Smooth muscle cell (in vitro differentiated cells): ENCODE data around the gene KHDRBS2. TPM values are rescaled to one million over a fixed set of nuclear protein-coding genes. Genes with fewer than 3 reads are reported as not detected.
"Not testable (repeated sequence)": the region's sequence is repeated elsewhere in the genome, so short reads cannot be mapped to it uniquely, and the experiment has no call there.

Experiments
- DNase-seq: peaks from one replicate; lab custom pipeline; 2025; ENCODE audit not compliant: unreplicated experiment; lab: John Stamatoyannopoulos, UW
- H2AFZ ChIP-seq: fragments of 200-600 bp; sonication (generic); 2 replicates; pipeline ENCODE4 v1.6.0; 2016; ENCODE audit warnings: antibody characterized with exemption, low read depth, mild to moderate bottlenecking
- H3F3A ChIP-seq: fragments of 200-600 bp; sonication (generic); 2 replicates; pipeline ENCODE4 v1.6.0; 2017; ENCODE audit warnings: antibody characterized with exemption, low read depth
- H3K27ac ChIP-seq: fragments of 200-600 bp; sonication (generic); 2 replicates; pipeline ENCODE4 v1.5.1; 2016; ENCODE audit warnings: low read depth, mild to moderate bottlenecking
- H3K27me3 ChIP-seq: fragments of 200-600 bp; sonication (generic); 2 replicates; pipeline ENCODE4 v1.6.1; 2016; ENCODE audit warnings: low read depth, mild to moderate bottlenecking
- H3K36me3 ChIP-seq: fragments of 200-600 bp; sonication (generic); 2 replicates; pipeline ENCODE4 v1.5.1; 2016; ENCODE audit warnings: low read depth
- H3K4me1 ChIP-seq: fragments of 200-600 bp; sonication (generic); 2 replicates; pipeline ENCODE4 v1.5.1; 2016; ENCODE audit warnings: low read depth
- H3K4me2 ChIP-seq: fragments of 200-600 bp; sonication (generic); 2 replicates; pipeline ENCODE4 v1.6.0; 2016; ENCODE audit warnings: mild to moderate bottlenecking
- H3K4me3 ChIP-seq: fragments of 200-600 bp; sonication (generic); 2 replicates; pipeline ENCODE4 v1.5.1; 2016; ENCODE audit warnings: mild to moderate bottlenecking
- H3K79me2 ChIP-seq: fragments of 200-600 bp; sonication (generic); 2 replicates; pipeline ENCODE4 v1.6.0; 2016; ENCODE audit warnings: low read depth, mild to moderate bottlenecking
- H3K9ac ChIP-seq: fragments of 200-600 bp; sonication (generic); 2 replicates; pipeline ENCODE4 v1.6.0; 2016; ENCODE audit warnings: low read depth
- H3K9me3 ChIP-seq: fragments of 200-600 bp; sonication (generic); replicated peaks from 2 replicates; pipeline ENCODE4 v1.5.1; 2016; ENCODE audit warnings: low read depth
- H4K20me1 ChIP-seq: fragments of 200-600 bp; sonication (generic); 2 replicates; pipeline ENCODE4 v1.6.0; 2016; ENCODE audit warnings: low read depth
- WGBS: methylation state at CpG from one replicate; pipeline ENCODE4 v1.1.7; 2016; ENCODE audit warnings: low lambda C conversion rate; 5-methylcytosine and 5-hydroxymethylcytosine counted together
- polyA plus RNA-seq: library from polyadenylated mRNA; unstranded; fragments of >200 nt; fragmentation: Nextera tagmentation; extraction: Ambion mirVana; gene quantifications from 2 replicates; pipeline ENCODE4 v1.2.1, GENCODE V29; 2016
- total RNA-seq: library from RNA; depleted of rRNA; stranded (reverse); fragments of >200 nt; gene quantifications from 2 replicates; pipeline ENCODE4 v1.2.3, GENCODE V29; 2014
- TF ChIP-seq, protein P1 (sequence below): fragments of 200-600 bp; sonication (generic); IDR thresholded peaks from 2 replicates; pipeline ENCODE4 v1.5.1; 2017; ENCODE audit warnings: borderline replicate concordance, mild to moderate bottlenecking, antibody characterized with exemption; ENCODE audit not compliant: insufficient read depth, poor library complexity, severe bottlenecking

KHDRBS2 gene
- total and polyA plus RNA-seq, 2 experiments from 2014 or later, result 0.07 to 0.27 TPM

DNA sequence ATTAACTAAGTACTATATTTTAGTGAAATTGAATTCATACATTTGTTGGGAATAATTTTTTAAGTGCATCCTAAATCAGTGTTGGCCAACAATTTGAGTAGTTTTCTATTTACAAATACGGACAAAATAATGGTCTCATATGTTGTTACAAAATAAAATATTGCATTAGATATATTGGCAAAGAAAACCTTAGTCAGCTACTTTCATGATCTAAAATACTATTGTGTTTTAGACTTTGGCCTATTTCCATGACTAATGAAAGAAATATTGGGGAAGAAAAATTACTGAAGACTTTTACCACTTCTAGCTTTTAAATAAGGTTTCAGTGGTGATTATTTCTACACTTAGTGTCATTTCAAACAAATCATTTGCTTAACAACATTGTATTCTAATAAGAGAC, 498.0 kb downstream of the KHDRBS2 start:
- H2AFZ ChIP-seq, result no peak overlapping the region
- H3K36me3 ChIP-seq, result no peaks in the 10 kb centered on the region
- WGBS, result 98% methylated on average over 1 of the region's 1 CpG

DNA sequence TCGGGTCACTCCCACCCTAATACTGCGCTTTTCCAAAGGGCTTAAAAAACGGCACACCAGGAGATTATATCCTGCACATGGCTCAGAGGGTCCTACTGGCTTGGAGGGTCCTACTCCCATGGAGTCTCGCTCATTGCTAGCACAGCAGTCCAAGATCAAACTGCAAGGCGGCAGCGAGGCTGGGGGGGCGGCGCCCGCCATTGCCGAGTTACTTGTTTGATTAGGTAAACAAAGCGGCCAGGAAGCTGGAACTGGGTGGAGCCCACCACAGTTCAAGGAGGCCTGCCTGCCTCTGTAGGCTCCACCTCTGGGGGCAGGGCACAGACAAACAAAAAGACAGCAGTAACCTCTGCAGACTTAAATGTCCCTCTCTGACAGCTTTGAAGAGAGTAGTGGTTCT, 516.6 kb downstream of the KHDRBS2 start:
- not testable (repeated sequence) for DNase-seq, H3K9ac ChIP-seq, H3K9me3 ChIP-seq, H3K4me1 ChIP-seq, H4K20me1 ChIP-seq, H3K27me3 ChIP-seq, H3K79me2 ChIP-seq, H3F3A ChIP-seq, H3K36me3 ChIP-seq, H3K27ac ChIP-seq, H3K4me3 ChIP-seq, H3K4me2 ChIP-seq, H2AFZ ChIP-seq
- WGBS, result 95% methylated on average over 11 of the region's 11 CpGs

More for the DNA sequence above, 498.0 kb downstream of the KHDRBS2 start:
- H3K9ac ChIP-seq, result no peak overlapping the region
- no peak for DNase-seq
- no peaks in the 10 kb centered on the region for H4K20me1 ChIP-seq
- no peaks in the 10 kb centered on the region for H3K79me2 ChIP-seq
- no peaks in the 10 kb centered on the region for H3K4me1 ChIP-seq
- H3F3A ChIP-seq, result no peaks in the 10 kb centered on the region
- H3K9me3 ChIP-seq, result no peaks in the 10 kb centered on the region
- no peak overlapping the region for H3K27ac ChIP-seq
- TF ChIP-seq, protein P1, sequence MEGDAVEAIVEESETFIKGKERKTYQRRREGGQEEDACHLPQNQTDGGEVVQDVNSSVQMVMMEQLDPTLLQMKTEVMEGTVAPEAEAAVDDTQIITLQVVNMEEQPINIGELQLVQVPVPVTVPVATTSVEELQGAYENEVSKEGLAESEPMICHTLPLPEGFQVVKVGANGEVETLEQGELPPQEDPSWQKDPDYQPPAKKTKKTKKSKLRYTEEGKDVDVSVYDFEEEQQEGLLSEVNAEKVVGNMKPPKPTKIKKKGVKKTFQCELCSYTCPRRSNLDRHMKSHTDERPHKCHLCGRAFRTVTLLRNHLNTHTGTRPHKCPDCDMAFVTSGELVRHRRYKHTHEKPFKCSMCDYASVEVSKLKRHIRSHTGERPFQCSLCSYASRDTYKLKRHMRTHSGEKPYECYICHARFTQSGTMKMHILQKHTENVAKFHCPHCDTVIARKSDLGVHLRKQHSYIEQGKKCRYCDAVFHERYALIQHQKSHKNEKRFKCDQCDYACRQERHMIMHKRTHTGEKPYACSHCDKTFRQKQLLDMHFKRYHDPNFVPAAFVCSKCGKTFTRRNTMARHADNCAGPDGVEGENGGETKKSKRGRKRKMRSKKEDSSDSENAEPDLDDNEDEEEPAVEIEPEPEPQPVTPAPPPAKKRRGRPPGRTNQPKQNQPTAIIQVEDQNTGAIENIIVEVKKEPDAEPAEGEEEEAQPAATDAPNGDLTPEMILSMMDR, result no peak
- H3K27me3 ChIP-seq, result no peaks in the 10 kb centered on the region
- H3K4me2 ChIP-seq, result no peak overlapping the region
- H3K4me3 ChIP-seq, result no peak overlapping the region

DNA sequence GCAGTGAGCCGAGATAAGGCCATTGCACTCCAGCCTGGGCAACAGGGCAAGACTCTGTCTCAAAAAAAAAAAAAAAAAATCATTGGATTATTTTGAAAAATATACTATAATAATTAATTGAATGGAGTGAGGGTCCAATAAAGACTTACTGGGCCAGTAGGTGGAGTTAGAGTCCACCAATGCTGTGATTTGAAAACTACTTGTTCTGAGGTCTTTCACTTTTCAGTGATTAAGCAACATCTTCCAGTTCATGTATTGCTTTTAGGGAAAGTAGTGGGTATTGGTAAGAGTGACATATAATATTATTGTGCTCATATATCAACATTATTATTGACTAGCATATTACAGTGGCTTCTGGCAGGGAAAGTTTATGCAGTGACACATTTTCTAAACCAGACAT, 530.3 kb downstream of the KHDRBS2 start:
- Histone ChIP-seq H3K36me3 (no peaks in the 10 kb centered on the region), H3K4me2 (no peak overlapping the region), H3K27ac (no peak overlapping the region), H2AFZ (no peak overlapping the region), H3K79me2 (no peaks in the 10 kb centered on the region), H3K9me3 (no peaks in the 10 kb centered on the region), H4K20me1 (no peaks in the 10 kb centered on the region), H3K9ac (no peak overlapping the region), H3F3A (no peaks in the 10 kb centered on the region), H3K4me3 (no peak overlapping the region), H3K4me1 (peaks cover 7% of the 10 kb centered on the region), H3K27me3 (no peaks in the 10 kb centered on the region)
- WGBS, result 100% methylated on average over 1 of the region's 1 CpG
- TF ChIP-seq, protein P1, result peak; percentile 7
- DNase-seq, result no peak

DNA sequence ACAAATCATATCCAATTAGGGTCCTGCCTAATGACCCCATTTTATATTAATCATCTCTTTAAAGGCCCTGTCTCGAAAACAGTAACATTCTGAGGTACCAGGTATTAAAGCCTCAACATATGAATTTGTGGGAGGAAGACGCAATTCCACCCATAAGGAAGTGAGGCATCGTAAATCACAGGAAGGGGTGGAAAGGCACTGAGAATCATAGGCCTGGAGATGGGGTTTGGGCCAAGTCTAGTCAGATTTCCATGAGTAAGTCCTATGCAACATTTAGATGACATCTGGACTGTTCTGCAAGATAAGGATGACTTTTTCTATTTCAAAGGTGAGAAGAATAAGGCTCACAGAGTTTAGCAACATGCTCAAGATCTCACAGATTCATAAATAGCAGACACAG, 534.0 kb downstream of the KHDRBS2 start:
- Histone ChIP-seq H3F3A (no peaks in the 10 kb centered on the region), H3K9ac (no peak overlapping the region), H3K36me3 (no peaks in the 10 kb centered on the region), H3K4me2 (no peak overlapping the region), H2AFZ (no peak overlapping the region), H3K27me3 (no peaks in the 10 kb centered on the region), H3K4me1 (no peaks in the 10 kb centered on the region), H3K79me2 (no peaks in the 10 kb centered on the region), H3K4me3 (no peak overlapping the region), H3K27ac (no peak overlapping the region), H3K9me3 (no peaks in the 10 kb centered on the region), H4K20me1 (no peaks in the 10 kb centered on the region)
- TF ChIP-seq, protein P1, result no peak
- no peak for DNase-seq
- WGBS, result 86% methylated on average over 3 of the region's 3 CpGs
